Sciatic nerve (tissue), 2 donors: ENCODE measurements around the gene PAH. TPM values are rescaled to one million over a fixed set of nuclear protein-coding genes. Genes with fewer than 3 reads are reported as not detected.

Source experiments
- ATAC-seq: fragments of 200-7000 bp; cut with Tn5 transposase; one replicate; pipeline ENCODE4 v1.9.1; 2020; ENCODE audit warnings: mild to moderate bottlenecking, moderate library complexity
- DNase-seq: peaks from one replicate; pipeline ENCODE4 v3.0.0-alpha.2; 2020; ENCODE audit warnings: low spot score
- intact Hi-C: fragments of 100-400 bp; cut with DNase I; formaldehyde crosslinking; loops from one replicate; pipeline ENCODE4 v1.14.2; 2022
- total RNA-seq: library from RNA; stranded (reverse); fragmentation: NEBNext Ultra II Directional; extraction: Animal tissue kit (Norgen Biotek cat#: 25700); gene quantifications from one replicate; pipeline ENCODE4 v1.2.1, GENCODE V29; 2021
- donor health status: DM: no; HTN: no; CAD: no.
- donor health status: DM: no; HTN: no; CAD: no.

PAH gene
- total RNA-seq, 1 donor from 2014 or later = not detected

GRCh38 chr12:102907918-102908317 is 9.1 kb downstream of the PAH start:
- ATAC-seq (no peak), DNase-seq (no peak)
- intact Hi-C loops = no loop called here

- intact Hi-C loops = no loop called here
- ATAC-seq (no peak), DNase-seq (no peak)
These were observed 11.8 kb downstream of the PAH start for GRCh38 chr12:102905229-102905628.

GRCh38 chr12:102903337-102904007 is 13.6 kb downstream of the PAH start:
- intact Hi-C loops = no loop called here
- ATAC-seq (no peak), DNase-seq (no peak)

- intact Hi-C loops = no loop called here
- ATAC-seq = no peak
- no peak for DNase-seq
These were observed 15.0 kb downstream of the PAH start for GRCh38 chr12:102902093-102902492.

GRCh38 chr12:102900389-102900788 is 16.7 kb downstream of the PAH start:
- DNase-seq (no peak), ATAC-seq (no peak)
- intact Hi-C loops = no loop called here

GRCh38 chr12:102896067-102896466 is 21.0 kb downstream of the PAH start:
- ATAC-seq (no peak), DNase-seq (no peak)
- intact Hi-C loops = no loop called here

- ATAC-seq (no peak), DNase-seq (no peak)
- intact Hi-C loops = no loop called here
These were observed 25.3 kb downstream of the PAH start for GRCh38 chr12:102891756-102892155.

- DNase-seq = no peak
- intact Hi-C loops = no loop called here
- ATAC-seq = no peak
These were observed 28.5 kb downstream of the PAH start for GRCh38 chr12:102888511-102888910.

- ATAC-seq = no peak
- no peak for DNase-seq
- intact Hi-C loops = no loop called here
These were observed 31.8 kb downstream of the PAH start for GRCh38 chr12:102885043-102885932.

GRCh38 chr12:102883204-102883799 is 33.7 kb downstream of the PAH start:
- intact Hi-C loops = no loop called here
- DNase-seq (peak; percentile 78), ATAC-seq (peak; percentile 63)

- ATAC-seq (no peak), DNase-seq (no peak)
- intact Hi-C loops = no loop called here
These were observed 36.3 kb downstream of the PAH start for GRCh38 chr12:102880783-102881182.

- peak; percentile 87 for ATAC-seq
- intact Hi-C loops = loop anchor here (10.0 kb wide), 1 partner anchor 676 kb away; no protein-coding TSS in a partner anchor
- DNase-seq = peak; percentile 64
These were observed 37.8 kb downstream of the PAH start for GRCh38 chr12:102879144-102879763.

- DNase-seq = no peak
- ATAC-seq = no peak
- intact Hi-C loops = loop anchor here (10.0 kb wide), 1 partner anchor 678 kb away; no protein-coding TSS in a partner anchor
These were observed 40.2 kb downstream of the PAH start for GRCh38 chr12:102876883-102877282.

GRCh38 chr12:102874819-102875218 is 42.2 kb downstream of the PAH start:
- DNase-seq = no peak
- intact Hi-C loops = loop anchor here (10.0 kb wide), 1 partner anchor 680 kb away; no protein-coding TSS in a partner anchor
- peak; percentile 55 for ATAC-seq

- ATAC-seq = no peak
- intact Hi-C loops = loop anchor here (10.0 kb wide), 1 partner anchor 682 kb away; no protein-coding TSS in a partner anchor
- no peak for DNase-seq
These were observed 44.0 kb downstream of the PAH start for GRCh38 chr12:102873077-102873476.

- intact Hi-C loops = loop anchor here (10.0 kb wide), 1 partner anchor 684 kb away; no protein-coding TSS in a partner anchor
- DNase-seq (no peak), ATAC-seq (no peak)
These were observed 46.0 kb downstream of the PAH start for GRCh38 chr12:102871014-102871413.

GRCh38 chr12:102869571-102869970 is 47.5 kb downstream of the PAH start:
- no peak for ATAC-seq
- intact Hi-C loops = no loop called here
- DNase-seq = no peak

- ATAC-seq (no peak), DNase-seq (no peak)
- intact Hi-C loops = no loop called here
These were observed 51.0 kb downstream of the PAH start for GRCh38 chr12:102865821-102866615.
